HG03103 (cell line): ENCODE data around the gene LRGUK.

Source experiments
- ATAC-seq: cut with Tn5 transposase; IDR thresholded peaks from one replicate; pipeline ENCODE4 v1.9.1; 2021; ENCODE audit warnings: low read depth; ENCODE audit not compliant: unreplicated experiment

Gene LRGUK

GRCh38 chr7:134184767-134185166 lies 57.6 kb downstream of the LRGUK start:
- ATAC-seq, result no peak

GRCh38 chr7:134186027-134186426 lies 58.9 kb downstream of the LRGUK start:
- no peak for ATAC-seq

GRCh38 chr7:134186801-134187200 lies 59.7 kb downstream of the LRGUK start:
- ATAC-seq, result no peak

GRCh38 chr7:134187893-134188292 lies 60.8 kb downstream of the LRGUK start:
- ATAC-seq, result no peak

GRCh38 chr7:134188311-134188710 lies 61.2 kb downstream of the LRGUK start:
- no peak for ATAC-seq

- no peak for ATAC-seq
These were observed 62.4 kb downstream of the LRGUK start for GRCh38 chr7:134189559-134189958.

- ATAC-seq, result no peak
These were observed 64.7 kb downstream of the LRGUK start for GRCh38 chr7:134191876-134192275.

- no peak for ATAC-seq
These were observed 66.1 kb downstream of the LRGUK start for GRCh38 chr7:134193240-134193639.

- ATAC-seq, result no peak
These were observed 68.1 kb downstream of the LRGUK start for GRCh38 chr7:134195252-134195651.

- no peak for ATAC-seq
These were observed 69.3 kb downstream of the LRGUK start for GRCh38 chr7:134196439-134196838.

- no peak for ATAC-seq
These were observed 70.2 kb downstream of the LRGUK start for GRCh38 chr7:134197345-134197744.

- no peak for ATAC-seq
These were observed 73.8 kb downstream of the LRGUK start for GRCh38 chr7:134200970-134201369.

- ATAC-seq, result no peak
These were observed 74.6 kb downstream of the LRGUK start for GRCh38 chr7:134201569-134202261.

- ATAC-seq, result no peak
These were observed 76.2 kb downstream of the LRGUK start for GRCh38 chr7:134203186-134203889.

- no peak for ATAC-seq
These were observed 82.3 kb downstream of the LRGUK start for GRCh38 chr7:134209322-134210015.

GRCh38 chr7:134210227-134210626 lies 83.1 kb downstream of the LRGUK start:
- ATAC-seq, result no peak

GRCh38 chr7:134210976-134211663 lies 84.0 kb downstream of the LRGUK start:
- ATAC-seq, result no peak

- no peak for ATAC-seq
These were observed 84.7 kb downstream of the LRGUK start for GRCh38 chr7:134211817-134212216.

GRCh38 chr7:134212576-134213546 lies 85.7 kb downstream of the LRGUK start:
- no peak for ATAC-seq

GRCh38 chr7:134220236-134220635 lies 93.1 kb downstream of the LRGUK start:
- no peak for ATAC-seq
